Measurements from ENCODE around the gene ADAMTSL1. TPM values are rescaled to one million over a fixed set of nuclear protein-coding genes. Genes with fewer than 3 reads are reported as not detected.

ADAMTSL1 gene
- total RNA-seq, 1 experiment from 2014 or later: not detected

- H3K27ac Mint-ChIP-seq (ENCODE audit: unreplicated experiment): no peak overlapping the region
- BruUV-seq (replicated peaks): no TSS peak
- H3K36me3 Mint-ChIP-seq (ENCODE audit: insufficient read depth, unreplicated experiment): no peaks in the 10 kb centered on the region
- no peak for DNase-seq
- CTCF ChIA-PET: no interaction called here
- H3K9me3 Mint-ChIP-seq (ENCODE audit: low read depth, unreplicated experiment): peaks cover 9% of the 10 kb centered on the region
- no peaks in the 10 kb centered on the region for H3K4me1 Mint-ChIP-seq (ENCODE audit: low read depth, unreplicated experiment)
- no peak for TF ChIP-seq CTCF (IDR thresholded peaks at IDR 0.05; ENCODE audit: unreplicated experiment)
- intact Hi-C loops (cut with micrococcal nuclease; ENCODE audit: unreplicated experiment): no loop called here
- no peak overlapping the region for H3K4me3 Mint-ChIP-seq (ENCODE audit: low read depth, unreplicated experiment)
- peaks cover 22% of the 10 kb centered on the region for H3K27me3 Mint-ChIP-seq (ENCODE audit: unreplicated experiment)
These were observed 90.3 kb downstream of the ADAMTSL1 start for GRCh38 chr9:18564018-18564880.

- Mint-ChIP-seq H3K4me3 (ENCODE audit: low read depth, unreplicated experiment) (no peak overlapping the region), H3K27ac (ENCODE audit: unreplicated experiment) (no peak overlapping the region), H3K36me3 (ENCODE audit: insufficient read depth, unreplicated experiment) (no peaks in the 10 kb centered on the region), H3K27me3 (ENCODE audit: unreplicated experiment) (peaks cover 21% of the 10 kb centered on the region), H3K9me3 (ENCODE audit: low read depth, unreplicated experiment) (no peaks in the 10 kb centered on the region), H3K4me1 (ENCODE audit: low read depth, unreplicated experiment) (no peaks in the 10 kb centered on the region)
- no peak for TF ChIP-seq CTCF (IDR thresholded peaks at IDR 0.05; ENCODE audit: unreplicated experiment)
- intact Hi-C loops (cut with micrococcal nuclease; ENCODE audit: unreplicated experiment): no loop called here
- no peak for DNase-seq
- BruUV-seq (replicated peaks): no TSS peak
- CTCF ChIA-PET: no interaction called here
These were observed 92.2 kb downstream of the ADAMTSL1 start for GRCh38 chr9:18566121-18566520.

GRCh38 chr9:18568973-18569372 lies 95.0 kb downstream of the ADAMTSL1 start:
- TF ChIP-seq CTCF (IDR thresholded peaks at IDR 0.05; ENCODE audit: unreplicated experiment): no peak
- Mint-ChIP-seq H3K27ac (ENCODE audit: unreplicated experiment) (no peak overlapping the region), H3K4me1 (ENCODE audit: low read depth, unreplicated experiment) (no peaks in the 10 kb centered on the region), H3K36me3 (ENCODE audit: insufficient read depth, unreplicated experiment) (no peaks in the 10 kb centered on the region), H3K4me3 (ENCODE audit: low read depth, unreplicated experiment) (no peak overlapping the region), H3K27me3 (ENCODE audit: unreplicated experiment) (no peaks in the 10 kb centered on the region), H3K9me3 (ENCODE audit: low read depth, unreplicated experiment) (no peaks in the 10 kb centered on the region)
- intact Hi-C loops (cut with micrococcal nuclease; ENCODE audit: unreplicated experiment): no loop called here
- CTCF ChIA-PET: no interaction called here
- DNase-seq: no peak
- no TSS peak for BruUV-seq (replicated peaks)

- intact Hi-C loops (cut with micrococcal nuclease; ENCODE audit: unreplicated experiment): no loop called here
- Mint-ChIP-seq H3K4me3 (ENCODE audit: low read depth, unreplicated experiment) (no peak overlapping the region), H3K36me3 (ENCODE audit: insufficient read depth, unreplicated experiment) (no peaks in the 10 kb centered on the region), H3K27me3 (ENCODE audit: unreplicated experiment) (no peaks in the 10 kb centered on the region), H3K27ac (ENCODE audit: unreplicated experiment) (no peak overlapping the region), H3K4me1 (ENCODE audit: low read depth, unreplicated experiment) (no peaks in the 10 kb centered on the region), H3K9me3 (ENCODE audit: low read depth, unreplicated experiment) (no peaks in the 10 kb centered on the region)
- DNase-seq: no peak
- TF ChIP-seq CTCF (IDR thresholded peaks at IDR 0.05; ENCODE audit: unreplicated experiment): no peak
- CTCF ChIA-PET: no interaction called here
- BruUV-seq (replicated peaks): no TSS peak
These were observed 96.1 kb downstream of the ADAMTSL1 start for GRCh38 chr9:18569941-18570630.
